ENCODE measurements around the gene HOXC6.

GRCh38 chr12:54051874-54052437 lies 23.7 kb downstream of the HOXC6 start:
- TF ChIP-seq POLR2A (IDR thresholded peaks at IDR 0.05) (no peak), CTCF (IDR thresholded peaks at IDR 0.05) (no peak), POLR2AphosphoS5 (IDR thresholded peaks at IDR 0.05) (no peak)
